NB4 (cell line): ENCODE data around the gene CMIP.
"Not testable (repeated sequence)": the region's sequence is repeated elsewhere in the genome, so short reads cannot be mapped to it uniquely, and the experiment has no call there.

Experiments used
- DNase-seq: peaks from one replicate; pipeline ENCODE4 v3.0.0; 2010; ENCODE audit warnings: low read depth
- H3K4me3 ChIP-seq: one replicate; pipeline ENCODE4 v1.5.1; 2011; ENCODE audit warnings: mild to moderate bottlenecking, low read depth, low read length, moderate library complexity
- CTCF ChIP-seq: IDR thresholded peaks from one replicate; pipeline ENCODE4 v1.5.1; 2012; ENCODE audit warnings: low read depth, low read length
- MAX ChIP-seq: IDR thresholded peaks from 2 replicates; pipeline ENCODE4 v1.6.1; 2011; ENCODE audit warnings: low read depth, low read length
- MYC ChIP-seq: IDR thresholded peaks from 2 replicates; pipeline ENCODE4 v1.6.1; 2011; ENCODE audit warnings: low read depth, low read length
- POLR2A ChIP-seq: IDR thresholded peaks from 2 replicates; pipeline ENCODE4 v1.6.1; 2011; ENCODE audit warnings: mild to moderate bottlenecking; ENCODE audit not compliant: insufficient read length; ENCODE audit errors: extremely low read depth

CMIP gene

GRCh38 chr16:81687131-81687456, 242.5 kb downstream of the CMIP start:
- no peak overlapping the region for H3K4me3 ChIP-seq
- DNase-seq: no peak
- no peak for TF ChIP-seq POLR2A
- TF ChIP-seq MAX: no peak
- no peak for TF ChIP-seq CTCF
- no peak for TF ChIP-seq MYC

- no peak for TF ChIP-seq MYC
- no peak for TF ChIP-seq CTCF
- TF ChIP-seq MAX: no peak
- no peak for TF ChIP-seq POLR2A
- DNase-seq: no peak
- no peak overlapping the region for H3K4me3 ChIP-seq
These were observed 243.6 kb downstream of the CMIP start for GRCh38 chr16:81688182-81688581.

- not testable (repeated sequence) for H3K4me3 ChIP-seq, DNase-seq
These were observed 244.2 kb downstream of the CMIP start for GRCh38 chr16:81688839-81689238.

GRCh38 chr16:81692021-81692420, 247.4 kb downstream of the CMIP start:
- no peak overlapping the region for H3K4me3 ChIP-seq
- no peak for DNase-seq
- TF ChIP-seq CTCF (no peak), POLR2A (no peak), MYC (no peak)

GRCh38 chr16:81692571-81692970, 248.0 kb downstream of the CMIP start:
- DNase-seq: no peak
- no peak overlapping the region for H3K4me3 ChIP-seq
- TF ChIP-seq MYC (no peak), CTCF (no peak), POLR2A (no peak), MAX (no peak)

GRCh38 chr16:81693041-81693743, 248.6 kb downstream of the CMIP start:
- TF ChIP-seq POLR2A (no peak), MYC (no peak), MAX (no peak), CTCF (no peak)
- no peak for DNase-seq
- no peak overlapping the region for H3K4me3 ChIP-seq
